ENCODE data around the gene CKMT2.

CKMT2 gene

GRCh38 chr5:81234299-81234698, 1.2 kb downstream of the CKMT2 start:
- no peak for TF ChIP-seq CTCF (IDR thresholded peaks at IDR 0.05)

- TF ChIP-seq CTCF (IDR thresholded peaks at IDR 0.05): no peak
Measured at GRCh38 chr5:81234801-81235200, 1.7 kb downstream of the CKMT2 start.

- TF ChIP-seq CTCF (IDR thresholded peaks at IDR 0.05): no peak
Measured at GRCh38 chr5:81235287-81236072, 2.4 kb downstream of the CKMT2 start.

- TF ChIP-seq CTCF (IDR thresholded peaks at IDR 0.05): no peak
Measured at GRCh38 chr5:81238460-81238859, 5.3 kb downstream of the CKMT2 start.

GRCh38 chr5:81239613-81240012, 6.5 kb downstream of the CKMT2 start:
- TF ChIP-seq CTCF (IDR thresholded peaks at IDR 0.05): no peak

GRCh38 chr5:81241001-81241400, 7.9 kb downstream of the CKMT2 start:
- no peak for TF ChIP-seq CTCF (IDR thresholded peaks at IDR 0.05)

GRCh38 chr5:81241961-81242648, 9.0 kb downstream of the CKMT2 start:
- no peak for TF ChIP-seq CTCF (IDR thresholded peaks at IDR 0.05)

All from LNCAP (cell line).